HFFc6 (cell line): ENCODE measurements around the gene SHANK2. TPM values are rescaled to one million over a fixed set of nuclear protein-coding genes. Genes with fewer than 3 reads are reported as not detected.
"Not testable (repeated sequence)": the region's sequence is repeated elsewhere in the genome, so short reads cannot be mapped to it uniquely, and the experiment has no call there.

Experiments used
- DNase-seq: peaks from one replicate; pipeline ENCODE4 v3.0.0-alpha.2; 2018
- H3K27ac Mint-ChIP-seq: 2 replicates; pipeline ENCODE4 v1.8.0; 2020; ENCODE audit warnings: mild to moderate bottlenecking, mixed read lengths
- H3K27me3 Mint-ChIP-seq: 2 replicates; pipeline ENCODE4 v1.8.0; 2021; ENCODE audit warnings: mild to moderate bottlenecking, moderate library complexity, mixed read lengths; ENCODE audit not compliant: insufficient read depth
- H3K36me3 Mint-ChIP-seq: 2 replicates; pipeline ENCODE4 v1.8.0; 2021; ENCODE audit warnings: low read depth, mixed read lengths
- H3K4me1 Mint-ChIP-seq: 2 replicates; pipeline ENCODE4 v1.8.0; 2020; ENCODE audit warnings: low read depth, mixed read lengths
- H3K4me3 Mint-ChIP-seq: 2 replicates; pipeline ENCODE4 v1.8.0; 2020; ENCODE audit warnings: mild to moderate bottlenecking, moderate library complexity, mixed read lengths
- H3K9me3 Mint-ChIP-seq: 2 replicates; pipeline ENCODE4 v1.8.0; 2020; ENCODE audit warnings: mild to moderate bottlenecking, mixed read lengths
- total RNA-seq, 6 experiments: library from RNA; stranded (reverse); fragmentation: NEBNext Ultra II Directional; extraction: Animal tissue kit (Norgen Biotek cat#: 25700); gene quantifications; 2 replicates in 1 of 6; 3 replicates in 5 of 6; pipeline ENCODE4 v1.2.3, GENCODE V29; 2021
- TF ChIP-seq, protein P1 (sequence below): fragments of 200-600 bp; sonication (generic); IDR thresholded peaks from 2 replicates; pipeline ENCODE4 v1.5.0; 2021; ENCODE audit warnings: antibody characterized with exemption, mild to moderate bottlenecking

SHANK2 gene
- total RNA-seq, 6 experiments from 2014 or later, result 0.77 to 2.0 (median 1.0) TPM

DNA sequence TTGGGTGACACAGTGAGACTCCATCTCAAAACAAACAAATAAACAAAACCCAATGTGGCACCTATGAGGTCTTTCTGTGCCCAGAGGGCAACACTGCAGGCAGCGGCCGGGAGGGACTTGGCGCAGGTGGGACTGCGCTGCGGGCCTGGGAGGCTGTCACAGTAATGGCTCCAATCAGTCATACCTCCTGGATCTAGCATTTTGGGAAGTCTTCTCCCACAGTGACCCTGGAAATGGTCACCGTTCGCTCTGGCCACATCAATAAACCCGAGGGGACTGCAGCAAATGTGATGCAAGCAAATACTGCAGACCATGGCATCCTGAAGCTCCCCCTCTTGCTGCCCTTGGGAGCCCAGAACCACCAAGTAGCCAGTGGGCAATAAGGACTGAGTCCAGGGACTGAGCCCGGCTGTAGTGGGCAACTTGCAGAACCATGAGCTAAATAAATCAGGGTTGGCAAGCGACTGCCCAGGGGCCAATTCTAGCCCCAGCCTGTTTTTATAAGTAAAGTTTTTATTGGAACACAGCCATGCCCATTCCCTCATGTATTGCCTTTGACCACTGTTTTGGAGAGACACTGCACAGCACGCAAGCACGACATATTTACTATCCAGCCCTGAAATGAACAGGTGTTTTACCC is 15.4 kb downstream of the SHANK2 start:
- TF ChIP-seq, protein P1, sequence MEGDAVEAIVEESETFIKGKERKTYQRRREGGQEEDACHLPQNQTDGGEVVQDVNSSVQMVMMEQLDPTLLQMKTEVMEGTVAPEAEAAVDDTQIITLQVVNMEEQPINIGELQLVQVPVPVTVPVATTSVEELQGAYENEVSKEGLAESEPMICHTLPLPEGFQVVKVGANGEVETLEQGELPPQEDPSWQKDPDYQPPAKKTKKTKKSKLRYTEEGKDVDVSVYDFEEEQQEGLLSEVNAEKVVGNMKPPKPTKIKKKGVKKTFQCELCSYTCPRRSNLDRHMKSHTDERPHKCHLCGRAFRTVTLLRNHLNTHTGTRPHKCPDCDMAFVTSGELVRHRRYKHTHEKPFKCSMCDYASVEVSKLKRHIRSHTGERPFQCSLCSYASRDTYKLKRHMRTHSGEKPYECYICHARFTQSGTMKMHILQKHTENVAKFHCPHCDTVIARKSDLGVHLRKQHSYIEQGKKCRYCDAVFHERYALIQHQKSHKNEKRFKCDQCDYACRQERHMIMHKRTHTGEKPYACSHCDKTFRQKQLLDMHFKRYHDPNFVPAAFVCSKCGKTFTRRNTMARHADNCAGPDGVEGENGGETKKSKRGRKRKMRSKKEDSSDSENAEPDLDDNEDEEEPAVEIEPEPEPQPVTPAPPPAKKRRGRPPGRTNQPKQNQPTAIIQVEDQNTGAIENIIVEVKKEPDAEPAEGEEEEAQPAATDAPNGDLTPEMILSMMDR, result no peak
- peaks cover 10% of the 10 kb centered on the region for H3K27me3 Mint-ChIP-seq
- no peaks in the 10 kb centered on the region; the same call in 1 of the 2 replicates for H3K9me3 Mint-ChIP-seq
- H3K4me3 Mint-ChIP-seq, result no peak overlapping the region
- H3K4me1 Mint-ChIP-seq, result peaks cover 15% of the 10 kb centered on the region
- no peak overlapping the region for H3K27ac Mint-ChIP-seq
- no peak for DNase-seq
- H3K36me3 Mint-ChIP-seq, result no peaks in the 10 kb centered on the region

DNA sequence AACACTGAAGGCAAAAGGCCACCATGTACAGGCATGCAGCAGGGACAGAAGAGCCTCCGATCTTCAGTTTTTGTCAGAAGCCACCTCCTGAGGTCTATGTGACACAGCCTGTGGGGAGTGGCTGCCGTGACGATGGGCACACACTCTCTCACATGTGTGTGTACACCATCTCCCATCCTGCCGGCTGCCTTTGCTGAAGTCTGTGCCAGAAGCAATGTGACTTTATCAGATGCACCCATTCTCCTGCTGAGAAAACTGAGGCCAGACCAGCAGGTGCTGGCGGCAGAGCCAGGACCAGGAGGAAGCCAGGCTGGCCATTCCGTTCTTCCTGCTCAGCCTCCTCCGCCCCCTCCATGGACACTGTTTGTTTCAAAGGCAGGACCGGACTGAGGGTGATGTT is 16.7 kb downstream of the SHANK2 start:
- H3K27ac Mint-ChIP-seq, result no peak overlapping the region
- peaks cover 7% of the 10 kb centered on the region for H3K27me3 Mint-ChIP-seq
- DNase-seq, result no peak

DNA sequence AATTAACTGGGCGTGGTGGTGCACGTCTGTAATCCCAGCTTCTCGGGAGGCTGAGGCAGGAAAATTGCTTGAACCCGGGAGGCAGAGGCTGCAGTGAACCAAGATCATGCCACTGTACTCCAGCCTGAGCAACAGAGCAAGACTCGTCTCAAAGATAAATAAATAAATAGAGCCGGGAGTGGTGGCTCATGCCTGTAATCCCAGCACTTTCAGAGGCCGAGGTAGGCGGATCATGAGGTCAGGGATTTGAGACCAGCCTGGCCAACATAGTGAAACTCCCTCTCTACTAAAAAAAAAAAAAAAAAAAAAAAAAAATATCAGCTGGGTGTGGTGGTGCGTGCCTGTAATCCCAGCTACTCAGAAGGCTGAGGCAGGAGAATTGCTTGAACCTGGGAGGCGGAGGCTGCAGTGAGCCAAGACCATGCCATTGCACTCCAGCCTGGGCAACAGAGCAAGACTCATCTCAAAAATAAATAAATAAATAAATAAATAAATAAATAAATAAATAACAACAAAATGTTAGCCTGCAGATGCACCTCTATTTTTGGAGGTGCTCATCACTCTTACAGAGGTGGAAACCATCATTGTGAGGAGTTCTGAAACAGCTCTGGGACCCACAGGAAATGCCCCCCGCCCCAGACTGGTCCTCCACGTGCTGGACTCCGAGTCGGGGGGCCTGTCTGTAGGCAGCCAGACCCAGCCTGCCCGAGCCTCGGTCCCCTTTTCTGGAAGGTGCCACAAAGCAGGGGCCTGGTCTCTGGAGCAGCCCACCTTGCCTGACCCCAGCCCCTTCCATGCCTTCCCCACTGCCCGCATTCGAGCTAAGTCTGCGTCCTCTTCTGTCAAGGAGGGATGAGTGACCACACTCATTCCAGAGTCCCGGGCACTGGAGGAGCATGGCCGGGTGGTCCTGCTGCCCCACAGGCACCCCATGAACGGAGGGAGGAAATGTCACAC is 18.2 kb downstream of the SHANK2 start:
- DNase-seq, H3K27ac Mint-ChIP-seq, H3K36me3 Mint-ChIP-seq, H3K4me1 Mint-ChIP-seq, H3K9me3 Mint-ChIP-seq, H3K4me3 Mint-ChIP-seq, H3K27me3 Mint-ChIP-seq: not testable (repeated sequence)

More for the DNA sequence above, 16.7 kb downstream of the SHANK2 start:
- Mint-ChIP-seq H3K36me3 (no peaks in the 10 kb centered on the region), H3K9me3 (no peaks in the 10 kb centered on the region; the same call in 1 of the 2 replicates), H3K4me3 (no peak overlapping the region), H3K4me1 (peaks cover 3% of the 10 kb centered on the region)
- TF ChIP-seq, protein P1, result no peak

DNA sequence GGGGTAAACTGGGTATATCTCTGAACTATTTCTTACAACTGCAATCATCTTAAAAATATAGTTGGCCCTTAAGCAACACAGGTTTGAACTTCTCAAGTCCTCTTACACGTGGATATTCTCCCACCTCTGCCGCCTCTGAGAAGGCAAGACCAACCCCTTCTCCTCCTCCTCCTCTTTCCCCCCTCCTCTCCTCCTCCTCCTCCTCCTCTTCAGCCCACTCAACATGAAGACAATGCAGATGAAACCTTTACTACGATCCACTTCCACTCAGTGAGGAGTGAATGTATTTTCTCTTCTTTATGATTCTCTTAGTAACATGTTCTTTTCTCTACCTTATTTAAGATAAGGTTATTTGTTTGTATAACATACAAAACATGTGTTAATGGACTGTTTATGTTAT is 20.0 kb downstream of the SHANK2 start:
- DNase-seq, result no peak
- Mint-ChIP-seq H3K9me3 (peaks cover 4% of the 10 kb centered on the region), H3K4me1 (no peaks in the 10 kb centered on the region), H3K4me3 (no peak overlapping the region), H3K27ac (no peak overlapping the region), H3K36me3 (no peaks in the 10 kb centered on the region), H3K27me3 (peaks cover 6% of the 10 kb centered on the region)
- TF ChIP-seq, protein P1, result no peak

- no peaks in the 10 kb centered on the region for H3K4me1 Mint-ChIP-seq
- TF ChIP-seq, protein P1, result no peak
- peaks cover 24% of the 10 kb centered on the region for H3K9me3 Mint-ChIP-seq
- H3K27ac Mint-ChIP-seq, result no peak overlapping the region
- H3K4me3 Mint-ChIP-seq, result no peak overlapping the region
- peaks cover 5% of the 10 kb centered on the region; the same call in 1 of the 2 replicates for H3K36me3 Mint-ChIP-seq
- DNase-seq, result no peak
- peaks cover 2% of the 10 kb centered on the region for H3K27me3 Mint-ChIP-seq
Measured at GRCh38 chr11:71228961-71229360, 23.4 kb downstream of the SHANK2 start.
